ENCODE results near the gene GPR132. TPM values are rescaled to one million over a fixed set of nuclear protein-coding genes. Genes with fewer than 3 reads are reported as not detected.
A peak's percentile ranks its signal among the peaks of the same experiment; 100 is the strongest.

Gene GPR132
- total and polyA plus RNA-seq, 2 experiments from 2014 or later = 0.14 TPM; not detected in 1

- Histone ChIP-seq H4K20me1 (replicated peaks; ENCODE audit: insufficient read depth) (peaks cover 71% of the 10 kb centered on the region), H3K27me3 (ENCODE audit: insufficient read depth) (no peaks in the 10 kb centered on the region), H3K27ac (ENCODE audit: low read depth) (no peak overlapping the region), H3K79me2 (replicated peaks; ENCODE audit: insufficient read depth) (peaks cover 97% of the 10 kb centered on the region), H3K4me2 (no peak overlapping the region), H3K36me3 (ENCODE audit: insufficient read depth) (no peaks in the 10 kb centered on the region), H3F3A (replicated peaks; ENCODE audit: low read depth) (no peaks in the 10 kb centered on the region), H2AFZ (no peak overlapping the region), H3K9me2 (ENCODE audit: insufficient read depth) (no peaks in the 10 kb centered on the region), H3K4me3 (no peak overlapping the region), H3K4me1 (ENCODE audit: insufficient read depth) (peaks cover 38% of the 10 kb centered on the region)
- H3K27ac Mint-ChIP-seq = 0 out of 2 replicates have a peak overlapping the region, but pooled peaks have one; percentile 1
- H3K4me1 Mint-ChIP-seq = peaks cover 64% of the 10 kb centered on the region
- DNase-seq (ENCODE audit: low spot score) (no peak), ATAC-seq (no peak)
- H3K9me3 Mint-ChIP-seq = no peaks in the 10 kb centered on the region
- H3K36me3 Mint-ChIP-seq (ENCODE audit: low read depth) = peaks cover 41% of the 10 kb centered on the region
- peak overlapping the region; percentile 24; the same call in 1 of the 3 replicates for H3K4me3 Mint-ChIP-seq
- peaks cover 16% of the 10 kb centered on the region for H3K27me3 Mint-ChIP-seq (ENCODE audit: insufficient read depth, low read depth, poor library complexity)
- TF ChIP-seq, protein P1, sequence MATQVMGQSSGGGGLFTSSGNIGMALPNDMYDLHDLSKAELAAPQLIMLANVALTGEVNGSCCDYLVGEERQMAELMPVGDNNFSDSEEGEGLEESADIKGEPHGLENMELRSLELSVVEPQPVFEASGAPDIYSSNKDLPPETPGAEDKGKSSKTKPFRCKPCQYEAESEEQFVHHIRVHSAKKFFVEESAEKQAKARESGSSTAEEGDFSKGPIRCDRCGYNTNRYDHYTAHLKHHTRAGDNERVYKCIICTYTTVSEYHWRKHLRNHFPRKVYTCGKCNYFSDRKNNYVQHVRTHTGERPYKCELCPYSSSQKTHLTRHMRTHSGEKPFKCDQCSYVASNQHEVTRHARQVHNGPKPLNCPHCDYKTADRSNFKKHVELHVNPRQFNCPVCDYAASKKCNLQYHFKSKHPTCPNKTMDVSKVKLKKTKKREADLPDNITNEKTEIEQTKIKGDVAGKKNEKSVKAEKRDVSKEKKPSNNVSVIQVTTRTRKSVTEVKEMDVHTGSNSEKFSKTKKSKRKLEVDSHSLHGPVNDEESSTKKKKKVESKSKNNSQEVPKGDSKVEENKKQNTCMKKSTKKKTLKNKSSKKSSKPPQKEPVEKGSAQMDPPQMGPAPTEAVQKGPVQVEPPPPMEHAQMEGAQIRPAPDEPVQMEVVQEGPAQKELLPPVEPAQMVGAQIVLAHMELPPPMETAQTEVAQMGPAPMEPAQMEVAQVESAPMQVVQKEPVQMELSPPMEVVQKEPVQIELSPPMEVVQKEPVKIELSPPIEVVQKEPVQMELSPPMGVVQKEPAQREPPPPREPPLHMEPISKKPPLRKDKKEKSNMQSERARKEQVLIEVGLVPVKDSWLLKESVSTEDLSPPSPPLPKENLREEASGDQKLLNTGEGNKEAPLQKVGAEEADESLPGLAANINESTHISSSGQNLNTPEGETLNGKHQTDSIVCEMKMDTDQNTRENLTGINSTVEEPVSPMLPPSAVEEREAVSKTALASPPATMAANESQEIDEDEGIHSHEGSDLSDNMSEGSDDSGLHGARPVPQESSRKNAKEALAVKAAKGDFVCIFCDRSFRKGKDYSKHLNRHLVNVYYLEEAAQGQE (IDR thresholded peaks at IDR 0.05; ENCODE audit: unreplicated experiment) = no peak
- TF ChIP-seq JUNB (IDR thresholded peaks at IDR 0.05; ENCODE audit: unreplicated experiment) (no peak), NANOG (IDR thresholded peaks at IDR 0.05; ENCODE audit: borderline replicate concordance) (no peak), EZH2phosphoT487 (IDR thresholded peaks at IDR 0.05; ENCODE audit: unreplicated experiment) (no peak), ZNF462 (CRISPR knock-in tag; IDR thresholded peaks at IDR 0.05) (no peak), CREB1 (CRISPR knock-in tag; IDR thresholded peaks at IDR 0.05; ENCODE audit: low read depth) (no peak), POLR2AphosphoS5 (IDR thresholded peaks at IDR 0.05; ENCODE audit: low read depth) (no peak), STAT1 (IDR thresholded peaks at IDR 0.05; ENCODE audit: unreplicated experiment) (no peak), CTCF (conservative IDR thresholded peaks at IDR 0.05; ENCODE audit: low read depth in 2 of 2) (no peak), EZH2 (IDR thresholded peaks at IDR 0.05; ENCODE audit: low read depth, unreplicated experiment) (no peak), ZNF114 (CRISPR knock-in tag; IDR thresholded peaks at IDR 0.05) (no peak), ZNF331 (CRISPR knock-in tag; IDR thresholded peaks at IDR 0.05; ENCODE audit: low read depth) (no peak)
- TF ChIP-seq, protein P2, sequence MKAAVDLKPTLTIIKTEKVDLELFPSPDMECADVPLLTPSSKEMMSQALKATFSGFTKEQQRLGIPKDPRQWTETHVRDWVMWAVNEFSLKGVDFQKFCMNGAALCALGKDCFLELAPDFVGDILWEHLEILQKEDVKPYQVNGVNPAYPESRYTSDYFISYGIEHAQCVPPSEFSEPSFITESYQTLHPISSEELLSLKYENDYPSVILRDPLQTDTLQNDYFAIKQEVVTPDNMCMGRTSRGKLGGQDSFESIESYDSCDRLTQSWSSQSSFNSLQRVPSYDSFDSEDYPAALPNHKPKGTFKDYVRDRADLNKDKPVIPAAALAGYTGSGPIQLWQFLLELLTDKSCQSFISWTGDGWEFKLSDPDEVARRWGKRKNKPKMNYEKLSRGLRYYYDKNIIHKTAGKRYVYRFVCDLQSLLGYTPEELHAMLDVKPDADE (IDR thresholded peaks at IDR 0.05) = no peak
Observed at GRCh38 chr14:105015905-105016304, 49.3 kb downstream of the GPR132 start.
